ENCODE measurements around the gene ADGRG4.

- no peak for TF ChIP-seq EZH2 (IDR thresholded peaks at IDR 0.05; ENCODE audit: low read length, missing control alignments)
- TF ChIP-seq, protein P1, sequence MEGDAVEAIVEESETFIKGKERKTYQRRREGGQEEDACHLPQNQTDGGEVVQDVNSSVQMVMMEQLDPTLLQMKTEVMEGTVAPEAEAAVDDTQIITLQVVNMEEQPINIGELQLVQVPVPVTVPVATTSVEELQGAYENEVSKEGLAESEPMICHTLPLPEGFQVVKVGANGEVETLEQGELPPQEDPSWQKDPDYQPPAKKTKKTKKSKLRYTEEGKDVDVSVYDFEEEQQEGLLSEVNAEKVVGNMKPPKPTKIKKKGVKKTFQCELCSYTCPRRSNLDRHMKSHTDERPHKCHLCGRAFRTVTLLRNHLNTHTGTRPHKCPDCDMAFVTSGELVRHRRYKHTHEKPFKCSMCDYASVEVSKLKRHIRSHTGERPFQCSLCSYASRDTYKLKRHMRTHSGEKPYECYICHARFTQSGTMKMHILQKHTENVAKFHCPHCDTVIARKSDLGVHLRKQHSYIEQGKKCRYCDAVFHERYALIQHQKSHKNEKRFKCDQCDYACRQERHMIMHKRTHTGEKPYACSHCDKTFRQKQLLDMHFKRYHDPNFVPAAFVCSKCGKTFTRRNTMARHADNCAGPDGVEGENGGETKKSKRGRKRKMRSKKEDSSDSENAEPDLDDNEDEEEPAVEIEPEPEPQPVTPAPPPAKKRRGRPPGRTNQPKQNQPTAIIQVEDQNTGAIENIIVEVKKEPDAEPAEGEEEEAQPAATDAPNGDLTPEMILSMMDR (conservative IDR thresholded peaks at IDR 0.05 in 1 of 2, IDR thresholded peaks at IDR 0.05 in 1 of 2; ENCODE audit: low read depth in 1 of 2, low read length in 2 of 2): no peak
Measured at GRCh38 chrX:136344320-136344719, 43.6 kb downstream of the ADGRG4 start.

All from fibroblast of lung (primary cell).